ENCODE measurements around the gene TSEN34.
A peak's percentile ranks its signal among the peaks of the same experiment; 100 is the strongest.
"Not testable (repeated sequence)": the region's sequence is repeated elsewhere in the genome, so short reads cannot be mapped to it uniquely, and the experiment has no call there.

Gene TSEN34

DNA sequence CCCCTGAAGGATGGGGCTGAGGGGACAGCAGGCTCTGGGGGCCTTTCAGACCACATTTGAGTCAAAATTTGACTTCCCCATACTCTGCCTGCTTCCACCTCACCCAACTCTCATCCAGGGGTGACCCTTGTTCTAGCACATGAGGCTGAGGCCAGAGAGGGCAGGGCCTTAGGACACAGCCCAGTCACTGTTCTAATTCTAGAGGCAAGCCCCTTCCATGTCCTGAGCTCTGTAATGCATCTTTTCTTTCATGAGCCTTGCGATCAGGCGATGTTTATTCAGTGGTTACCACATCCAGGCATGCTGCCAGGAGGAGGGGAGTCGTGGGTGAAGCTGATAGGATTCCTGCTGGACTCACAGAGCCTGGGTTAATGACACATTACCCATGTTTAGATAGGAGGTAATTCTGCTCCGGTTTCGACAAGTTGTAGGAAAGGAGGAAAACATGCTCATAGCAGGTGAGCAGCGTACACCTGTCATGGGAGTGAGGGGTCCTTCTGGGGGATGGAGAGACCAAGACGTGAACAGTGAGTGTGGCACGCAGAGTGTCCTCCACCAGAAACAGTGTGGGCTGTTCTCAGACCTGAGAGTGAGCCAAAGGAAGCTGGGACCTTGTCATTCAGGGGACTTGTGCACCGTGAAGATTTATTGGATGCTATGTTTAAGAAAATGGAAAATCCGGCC lies 18.8 kb downstream of the TSEN34 start:
- peak; percentile 99 for DNase-seq

DNA sequence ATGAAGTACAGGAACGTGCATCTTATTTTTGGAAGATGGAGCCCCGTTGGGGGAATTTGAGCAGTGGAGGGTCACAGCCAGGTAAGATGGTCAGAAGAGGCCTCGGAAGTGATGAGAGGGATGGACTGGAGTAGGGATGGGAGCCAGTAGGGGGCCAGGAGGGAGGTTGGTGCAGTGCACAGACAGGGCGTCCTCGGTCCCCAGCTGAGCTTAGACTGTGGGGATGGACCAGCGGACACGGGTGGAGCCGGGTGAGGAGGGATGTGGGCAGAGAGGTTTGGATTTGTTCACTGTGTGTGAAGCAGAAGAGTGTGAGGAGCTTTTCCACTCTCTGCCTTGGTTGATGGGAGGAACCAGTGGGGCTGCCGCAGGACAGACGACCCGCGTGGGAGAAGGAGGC lies 20.1 kb downstream of the TSEN34 start:
- DNase-seq: no peak

- not testable (repeated sequence) for DNase-seq
Measured at GRCh38 chr19:54214217-54214616, 23.1 kb downstream of the TSEN34 start.

GRCh38 chr19:54214734-54215133 lies 23.6 kb downstream of the TSEN34 start:
- not testable (repeated sequence) for DNase-seq

GRCh38 chr19:54216869-54217268 lies 25.8 kb downstream of the TSEN34 start:
- DNase-seq: no peak

DNA sequence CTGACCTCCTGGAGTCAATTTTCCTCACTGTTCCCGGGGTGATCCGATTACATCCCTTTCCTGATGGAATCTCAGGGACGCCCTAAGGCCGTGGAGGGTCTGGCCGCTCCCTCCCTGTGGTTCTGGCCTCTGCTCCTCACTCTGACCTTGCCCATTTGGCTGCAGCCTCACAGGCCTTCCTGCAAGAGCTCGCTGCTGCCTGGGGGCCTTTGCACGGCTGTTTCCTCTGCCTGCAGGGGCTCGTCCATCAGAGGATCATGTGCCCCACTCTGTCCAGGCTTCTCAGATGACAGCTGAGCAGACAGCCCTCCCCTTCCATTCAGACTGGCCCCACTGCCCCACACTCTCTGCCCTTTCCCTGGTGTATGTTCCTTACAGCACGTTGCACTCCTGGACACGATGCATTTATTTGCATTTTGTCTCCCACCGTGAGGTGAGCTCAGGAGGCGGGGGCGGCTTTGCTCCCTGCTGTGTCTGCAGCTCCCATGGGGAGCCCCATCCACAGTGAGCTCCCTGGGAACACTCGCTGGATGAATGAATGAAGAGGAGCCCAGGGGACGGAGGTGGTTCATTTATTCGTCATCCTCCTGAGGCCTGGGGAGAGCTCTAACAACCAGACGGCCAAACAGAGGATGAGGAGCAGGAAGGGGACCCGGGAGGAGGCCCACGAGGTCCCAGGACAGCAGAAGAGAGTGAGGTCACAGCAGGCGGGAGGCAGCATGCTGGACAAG lies 26.6 kb downstream of the TSEN34 start:
- DNase-seq: not testable (repeated sequence)

DNA sequence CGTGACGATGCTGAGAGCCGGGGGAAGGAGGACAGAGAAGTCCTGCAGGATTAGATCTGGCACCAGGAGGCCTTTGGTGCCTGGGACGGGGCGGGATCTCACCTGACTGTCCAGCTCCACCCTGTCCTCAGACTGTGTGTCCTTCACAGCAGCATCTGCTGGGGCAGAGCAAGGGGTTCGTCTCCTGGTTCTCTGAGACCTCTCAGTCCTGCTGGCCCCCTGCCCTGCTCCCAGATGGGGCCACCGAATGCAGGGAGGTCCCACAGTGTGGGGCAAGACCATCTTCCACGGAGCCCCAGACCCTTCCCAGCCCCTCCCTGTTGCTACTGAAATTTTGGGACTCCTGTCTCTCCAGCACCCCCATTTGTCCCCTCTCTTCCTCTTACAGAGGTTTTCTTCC lies 27.2 kb downstream of the TSEN34 start:
- no peak for DNase-seq

GRCh38 chr19:54218960-54219661 lies 28.0 kb downstream of the TSEN34 start:
- no peak for DNase-seq

DNA sequence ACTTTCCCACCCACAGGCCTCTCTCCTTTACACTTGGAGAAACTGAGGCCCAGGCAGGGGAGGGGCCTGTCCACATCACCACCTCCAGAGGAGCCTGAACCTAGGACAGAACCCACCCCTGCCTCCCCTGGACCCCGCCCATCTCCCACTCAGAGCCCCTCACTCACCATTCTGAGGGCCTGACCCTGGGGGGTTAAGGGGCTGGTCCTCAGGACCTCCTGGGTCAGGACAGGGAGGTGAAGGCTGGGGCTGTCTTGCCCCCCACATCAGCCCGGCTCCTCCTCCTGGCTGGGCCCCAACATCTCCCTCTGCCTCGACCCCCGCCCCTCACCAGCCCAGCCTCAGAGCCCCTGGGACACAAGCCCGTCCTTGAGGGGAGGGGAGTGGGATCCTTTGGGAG lies 28.6 kb downstream of the TSEN34 start:
- DNase-seq: not testable (repeated sequence)

DNA sequence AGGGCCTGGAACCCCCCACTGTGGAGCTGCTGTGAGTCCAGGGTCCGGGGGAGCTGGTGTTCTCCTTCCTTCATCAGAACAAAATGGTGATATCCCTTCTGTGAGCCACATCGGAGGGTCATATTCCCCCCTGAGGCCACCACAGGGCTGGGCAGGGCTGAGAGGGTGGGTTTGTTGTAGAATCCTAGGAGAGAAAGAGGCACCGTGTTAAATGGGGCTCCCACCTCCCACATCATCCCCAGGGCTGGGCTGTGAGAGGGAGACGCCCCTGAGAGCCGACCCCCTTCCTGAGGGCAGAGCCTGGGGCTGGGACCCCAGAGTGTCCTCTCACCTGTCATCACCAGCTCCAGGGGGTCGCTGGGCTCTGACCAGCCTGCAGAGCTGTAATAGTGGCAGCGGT lies 30.8 kb downstream of the TSEN34 start:
- DNase-seq: not testable (repeated sequence)

DNA sequence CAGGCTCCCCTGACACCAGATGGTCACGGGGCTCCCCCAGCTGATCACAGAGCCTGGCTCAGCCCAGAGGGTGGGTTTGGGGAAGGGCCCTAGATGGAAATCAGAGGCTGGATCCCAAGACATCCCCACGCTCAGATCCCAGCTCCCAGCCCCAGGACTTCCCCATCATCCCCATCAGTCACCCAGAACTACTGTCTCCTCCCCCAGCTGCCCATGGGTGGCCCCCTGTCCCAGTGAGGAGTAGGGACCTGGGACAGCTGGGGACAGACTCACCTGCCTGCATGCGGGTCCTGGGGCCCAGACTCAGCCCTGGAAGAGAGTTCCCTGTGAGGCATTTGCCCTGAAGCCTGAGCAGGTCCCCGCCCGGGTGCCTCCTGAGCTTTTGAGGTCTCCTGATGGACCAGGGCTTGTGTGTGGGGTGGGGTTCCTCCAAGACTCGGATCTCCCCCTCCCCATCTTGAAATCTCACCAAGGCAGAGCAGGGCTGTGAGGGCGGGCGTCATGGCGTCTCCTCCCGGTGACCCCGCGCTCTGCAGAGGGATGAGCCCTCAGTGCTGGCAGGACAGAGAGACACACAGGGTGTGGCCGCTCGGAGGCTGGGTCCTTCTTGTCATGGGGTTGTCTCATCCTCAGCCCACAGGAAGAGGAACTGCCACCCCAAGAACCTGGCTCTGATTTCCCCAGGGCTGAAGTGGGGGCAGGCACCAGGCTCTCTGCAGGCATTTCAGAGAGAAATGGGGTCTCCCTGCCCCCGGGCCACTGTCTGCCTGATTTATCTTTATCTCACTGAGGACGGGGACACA lies 31.6 kb downstream of the TSEN34 start, which contains the start of gene LILRB3:
Gene LILRB3, minus strand, starts transcription at position 534 of the 803 bp plus-strand sequence. Its CDS starts 31 bp downstream, at position 503.
- DNase-seq: peak; percentile 21

DNA sequence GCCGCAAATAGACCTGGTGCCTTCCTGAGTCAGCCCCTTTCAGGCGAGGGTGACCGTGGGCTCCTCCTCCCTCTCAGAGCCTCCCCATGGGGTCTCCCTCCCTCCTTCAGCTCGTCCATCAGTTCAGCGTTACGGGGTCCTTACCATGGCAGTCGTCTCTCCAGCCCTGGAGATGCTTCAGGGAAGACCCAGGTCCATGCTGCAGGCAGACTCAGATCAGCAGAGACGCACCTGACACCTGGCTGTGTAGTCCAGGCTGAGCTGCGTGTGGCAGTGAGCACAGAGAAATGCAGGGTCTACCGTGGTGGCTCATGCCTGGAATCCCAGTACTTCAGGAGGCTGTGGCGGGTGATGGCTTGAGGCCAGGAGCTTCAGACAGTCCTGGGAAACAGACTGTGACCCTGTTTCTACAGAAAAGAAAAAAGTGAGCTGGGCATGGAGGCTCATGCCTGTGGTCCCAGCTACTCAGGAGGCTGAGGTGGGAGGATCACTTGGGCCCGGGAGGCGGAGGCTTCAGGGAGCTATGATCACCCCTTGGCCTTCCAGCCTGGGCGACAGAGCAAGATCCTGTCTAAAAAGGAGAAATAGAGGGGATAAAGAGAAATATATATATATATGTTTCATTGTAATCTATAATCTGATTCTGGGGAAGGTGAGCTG lies 32.3 kb downstream of the TSEN34 start:
- not testable (repeated sequence) for DNase-seq

DNA sequence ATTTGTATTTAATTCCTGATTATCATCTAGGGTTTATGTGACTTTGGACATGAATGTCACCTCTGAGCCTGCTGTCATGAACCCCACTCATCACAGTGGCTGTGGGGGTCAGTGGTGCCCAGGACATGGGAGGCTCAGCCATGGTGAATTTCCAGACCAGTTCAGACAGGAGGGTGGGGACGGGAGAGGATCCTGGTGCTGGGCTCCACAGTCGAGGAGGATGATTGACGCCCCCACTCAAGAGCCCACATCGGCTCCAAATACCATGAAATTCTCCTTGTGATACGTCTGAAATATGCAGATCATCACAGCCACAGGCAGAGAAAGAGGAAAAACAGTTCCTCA lies 32.8 kb downstream of the TSEN34 start:
- DNase-seq: not testable (repeated sequence)

DNA sequence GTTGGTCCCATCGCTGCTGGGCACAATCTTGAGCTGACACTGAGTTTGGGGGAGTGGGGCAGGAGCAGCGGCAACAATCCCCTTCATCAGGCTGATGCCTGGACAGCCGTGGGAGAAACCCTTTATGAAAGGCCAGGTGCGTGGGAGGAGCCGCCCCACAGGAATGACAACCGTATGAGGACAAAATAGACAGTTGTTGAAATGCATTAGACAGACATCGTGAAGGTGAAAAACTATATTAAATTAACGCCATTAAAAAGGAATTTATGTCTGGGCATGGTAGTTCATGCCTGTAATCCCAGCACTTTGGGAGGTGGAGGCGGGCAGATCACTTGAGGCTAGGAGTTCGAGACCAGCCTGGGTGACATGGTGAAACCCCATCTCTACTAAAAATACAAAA lies 33.5 kb downstream of the TSEN34 start:
- DNase-seq: not testable (repeated sequence)

GRCh38 chr19:54229146-54229545 lies 38.0 kb downstream of the TSEN34 start:
- DNase-seq: no peak

- DNase-seq: no peak
Measured at GRCh38 chr19:54230031-54230430, 38.9 kb downstream of the TSEN34 start.

GRCh38 chr19:54231077-54231931 lies 40.2 kb downstream of the TSEN34 start:
- peak; percentile 94 for DNase-seq

DNA sequence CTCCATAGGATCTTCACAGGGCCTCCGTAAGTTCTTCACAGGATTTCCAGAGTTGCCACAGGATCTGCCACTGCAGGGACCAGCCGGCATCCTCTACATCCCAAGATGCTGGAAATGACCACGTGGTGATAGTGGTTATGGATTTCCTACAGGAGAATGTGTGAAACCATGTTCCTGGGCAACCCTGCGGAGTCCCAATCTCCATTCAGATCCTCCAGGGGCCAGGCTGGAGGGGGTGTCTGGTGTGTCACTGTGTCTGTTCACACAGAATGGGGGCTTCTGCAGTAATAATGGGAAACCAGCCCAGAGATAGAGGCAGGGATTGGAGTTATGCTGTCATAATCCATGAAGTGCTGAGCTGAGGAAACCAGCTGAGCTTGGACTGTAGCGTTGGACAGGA lies 42.8 kb downstream of the TSEN34 start:
- DNase-seq: no peak

DNA sequence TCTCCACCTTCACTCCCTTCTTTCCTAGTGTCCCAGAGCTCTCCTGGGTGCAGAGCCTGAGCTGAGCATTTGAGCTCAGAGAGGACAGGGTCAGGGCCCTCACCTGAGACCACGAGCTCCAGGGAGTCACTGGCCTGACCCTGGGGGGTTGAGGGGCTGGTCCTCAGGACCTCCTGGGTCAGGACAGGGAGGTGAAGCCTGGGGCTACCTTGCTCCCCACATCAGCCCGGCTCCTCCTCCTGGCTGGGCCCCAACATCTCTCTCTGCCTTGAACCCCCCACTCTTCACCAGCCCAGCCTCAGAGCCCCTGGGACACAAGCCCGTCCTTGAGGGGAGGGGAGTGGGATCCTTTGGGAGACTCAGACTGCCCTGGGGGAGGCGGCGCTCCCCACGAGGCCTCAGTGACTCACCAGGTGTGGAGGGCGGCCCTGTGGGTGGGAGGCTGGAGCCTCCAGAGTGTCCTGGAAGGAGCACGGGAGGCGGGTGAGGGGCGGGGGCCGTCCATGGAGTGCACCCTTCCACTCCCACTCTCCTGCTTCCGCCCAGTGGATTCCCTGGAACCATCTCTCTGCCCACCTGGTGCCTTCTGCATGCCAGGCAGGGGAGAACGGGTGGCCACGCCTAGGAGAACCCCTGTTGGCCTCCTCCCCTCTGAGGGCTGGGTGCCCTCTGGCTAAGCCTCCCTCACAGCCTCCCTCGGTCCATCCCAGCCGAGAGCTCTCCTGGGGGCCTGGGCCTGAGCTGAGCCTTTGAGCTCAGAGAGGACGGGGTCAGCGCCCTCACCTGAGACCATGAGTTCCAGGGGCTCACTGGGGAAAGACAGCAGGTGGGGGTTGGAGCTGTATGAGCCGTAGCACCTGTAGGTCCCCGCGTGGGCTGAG lies 48.6 kb downstream of the TSEN34 start:
- not testable (repeated sequence) for DNase-seq
